Naive thymus-derived CD4-positive, alpha-beta T cell (primary cell): ENCODE data around the gene TULP1. TPM values are rescaled to one million over a fixed set of nuclear protein-coding genes. Genes with fewer than 3 reads are reported as not detected.

Experiments used
- ATAC-seq: fragments of 150-1000 bp; cut with Tn5 transposase; 2 replicates; pipeline ENCODE4 v1.10.0; 2021; ENCODE audit warnings: mild to moderate bottlenecking, moderate library complexity
- CTCF ChIA-PET: fragments of 350-600 bp; sonication (Branson Sonifier 250); formaldehyde crosslinking; loops from one replicate; lab custom pipeline; 2021; ENCODE audit warnings: antibody characterized with exemption; lab: Charles Lee
- POLR2A ChIA-PET: fragments of 350-600 bp; sonication (Branson Sonifier 250); formaldehyde crosslinking; loops from one replicate; lab custom pipeline; 2021; ENCODE audit warnings: antibody characterized with exemption, inconsistent platforms; lab: Charles Lee
- DNase-seq, 9 donors: peaks; one replicate each; pipeline versions ENCODE4 v3.0.0 to v3.0.0-alpha.2; 2020 to 2022; ENCODE audit warnings: mixed read lengths in 1 of 9
- H3K27ac ChIP-seq: one replicate; pipeline ENCODE4 v1.7.0; 2013; ENCODE audit warnings: mild to moderate bottlenecking, low read depth, low read length, moderate library complexity
- H3K27me3 ChIP-seq, 2 donors: one replicate each; pipeline ENCODE4 v1.7.0; 2013; ENCODE audit warnings: low read length in 2 of 2, mild to moderate bottlenecking in 2 of 2, moderate library complexity in 2 of 2; ENCODE audit not compliant: control insufficient read depth in 2 of 2, insufficient read depth in 2 of 2
- H3K36me3 ChIP-seq, 3 experiments: 1 replicate in 2 of 3; 2 replicates in 1 of 3; pipeline ENCODE4 v1.7.0; 2013; ENCODE audit warnings: low read length in 3 of 3, mild to moderate bottlenecking in 3 of 3, moderate library complexity in 1 of 3; ENCODE audit not compliant: insufficient read depth in 3 of 3, control insufficient read depth in 2 of 3
- H3K4me1 ChIP-seq, 2 donors: one replicate each; pipeline ENCODE4 v1.7.0; 2013; ENCODE audit warnings: low read length in 2 of 2, mild to moderate bottlenecking in 2 of 2, moderate library complexity in 1 of 2; ENCODE audit not compliant: control insufficient read depth in 2 of 2, insufficient read depth in 2 of 2
- H3K4me3 ChIP-seq: 2 replicates; pipeline ENCODE4 v1.7.0; 2013; ENCODE audit warnings: mild to moderate bottlenecking, low read length
- H3K9me3 ChIP-seq, 3 experiments: 1 replicate in 2 of 3; 2 replicates in 1 of 3; pipeline ENCODE4 v1.7.0; 2013; ENCODE audit warnings: low read length in 3 of 3; ENCODE audit not compliant: control insufficient read depth in 2 of 3
- H3K27ac Mint-ChIP-seq, 9 donors: one replicate each; pipeline ENCODE4 v1.8.0; 2020 to 2022; ENCODE audit warnings: mixed read lengths in 9 of 9, mild to moderate bottlenecking in 8 of 9, moderate library complexity in 5 of 9, inconsistent platforms in 2 of 9
- H3K27me3 Mint-ChIP-seq, 5 donors: one replicate each; pipeline ENCODE4 v1.8.0; 2021 to 2022; ENCODE audit warnings: mixed read lengths in 5 of 5, mild to moderate bottlenecking in 1 of 5
- H3K36me3 Mint-ChIP-seq, 5 donors: one replicate each; pipeline ENCODE4 v1.8.0; 2020 to 2022; ENCODE audit warnings: mixed read lengths in 5 of 5, mild to moderate bottlenecking in 3 of 5, inconsistent platforms in 1 of 5
- H3K4me1 Mint-ChIP-seq, 7 donors: one replicate each; pipeline ENCODE4 v1.8.0; 2020 to 2022; ENCODE audit warnings: mixed read lengths in 7 of 7, mild to moderate bottlenecking in 3 of 7, inconsistent platforms in 1 of 7
- H3K4me3 Mint-ChIP-seq, 10 donors: one replicate each; pipeline ENCODE4 v1.8.0; 2020 to 2022; ENCODE audit warnings: mild to moderate bottlenecking in 10 of 10, mixed read lengths in 10 of 10, moderate library complexity in 6 of 10, inconsistent platforms in 2 of 10
- H3K9me3 Mint-ChIP-seq, 11 donors: one replicate each; pipeline ENCODE4 v1.8.0; 2020 to 2022; ENCODE audit warnings: mixed read lengths in 11 of 11, mild to moderate bottlenecking in 4 of 11, inconsistent platforms in 1 of 11, moderate library complexity in 1 of 11
- intact Hi-C, 2 donors: fragments of 100-400 bp; cut with micrococcal nuclease; formaldehyde crosslinking; loops; one replicate each; pipeline ENCODE4 v1.15.1; 2023
- polyA plus RNA-seq, 2 donors: library from polyadenylated mRNA; unstranded; fragments of 300-500 nt; fragmentation: Illumina TruSeq; gene quantifications; one replicate each; pipeline ENCODE4 v1.2.3, GENCODE V29; 2021
- total RNA-seq, 6 experiments: library from RNA in 5 of 6; stranded (reverse) in 5 of 6; gene quantifications; 1 replicate in 5 of 6; 2 replicates in 1 of 6; pipeline ENCODE4 v1.2.3 and lab custom pipeline; 2021 to 2026

The TULP1 gene
- total and polyA plus RNA-seq, 7 experiments from 2014 or later = not detected

- H3K9me3 Mint-ChIP-seq = peaks cover 0 to 2% (median 0%) of the 10 kb centered on the region in 11 donors
- ATAC-seq (no peak), DNase-seq (peak in 1 of 9 donors; percentile 24)
- H3K4me3 ChIP-seq = peak overlapping the region; percentile 91
- H3K36me3 ChIP-seq = peaks cover 9 to 41% (median 19%) of the 10 kb centered on the region in 3 experiments
- intact Hi-C loops = loop anchor here (2.0 to 10.0 kb wide), 7 partner anchors 27 to 773 kb away; partner anchors contain the start of genes TEAD3 (in 2 of the 2), ARMC12 (in 1 of the 2), FKBP5 (in 1 of the 2) and ILRUN (in 1 of the 2)
- H3K4me1 Mint-ChIP-seq = peaks cover 25 to 55% (median 35%) of the 10 kb centered on the region in 7 donors
- peaks cover 11 to 27% of the 10 kb centered on the region in 2 donors for H3K4me1 ChIP-seq
- H3K27me3 Mint-ChIP-seq = no peaks in the 10 kb centered on the region
- H3K9me3 ChIP-seq = no peaks in the 10 kb centered on the region
- peak overlapping the region; percentile 85 to 99 (median 98) for H3K4me3 Mint-ChIP-seq
- H3K36me3 Mint-ChIP-seq = peaks cover 9 to 27% (median 15%) of the 10 kb centered on the region in 5 donors
- peak overlapping the region; percentile 83 for H3K27ac ChIP-seq
- ChIA-PET CTCF (interaction anchor here (2.7 to 5.6 kb wide), 2 partner anchors 19 to 172 kb away, joined by 23 to 81 read pairs; partner anchors contain the start of genes DEF6 and FANCE), POLR2A (interaction anchor here (0.6 to 3.5 kb wide), 10 partner anchors 11 to 248 kb away, joined by 3 to 31 read pairs (median 8); partner anchors contain the start of genes DEF6 and PPARD)
- H3K27ac Mint-ChIP-seq = peak overlapping the region; percentile 83 to 100 (median 99)
- no peaks in the 10 kb centered on the region for H3K27me3 ChIP-seq
These were observed 42.7 kb downstream of the TULP1 start for GRCh38 chr6:35469751-35470662.

DNA sequence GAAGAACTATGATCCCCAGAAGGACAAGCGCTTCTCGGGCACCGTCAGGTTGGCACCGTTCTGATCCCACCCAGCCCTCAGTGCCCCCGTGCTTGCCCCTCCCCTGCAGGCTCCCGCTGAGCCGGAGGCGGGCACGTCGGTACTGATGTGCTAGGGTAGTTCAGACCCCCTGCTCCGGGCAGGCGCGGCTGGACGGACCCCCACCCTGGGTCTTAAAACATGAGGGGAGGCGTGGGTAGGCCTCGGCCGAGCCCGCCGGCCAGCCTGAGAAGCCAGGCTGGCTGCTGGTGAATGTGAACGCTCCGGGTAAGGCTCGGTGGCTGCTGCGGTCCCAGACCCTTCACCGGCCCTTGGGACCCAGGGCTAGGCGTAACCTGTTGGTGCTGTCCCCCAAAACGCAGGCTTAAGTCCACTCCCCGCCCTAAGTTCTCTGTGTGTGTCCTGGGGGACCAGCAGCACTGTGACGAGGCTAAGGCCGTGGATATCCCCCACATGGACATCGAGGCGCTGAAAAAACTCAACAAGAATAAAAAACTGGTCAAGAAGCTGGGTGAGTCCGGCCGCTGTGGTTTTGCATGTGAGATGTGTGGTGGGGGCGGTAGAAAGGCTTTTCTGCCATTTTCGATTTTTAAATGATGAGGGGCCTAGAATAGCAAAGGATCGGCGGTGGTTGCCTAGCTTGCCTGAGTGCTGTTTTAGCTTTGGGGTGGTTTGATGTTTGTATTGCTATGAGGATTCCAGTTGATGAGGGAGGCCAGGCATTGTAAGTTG, 43.5 kb downstream of the TULP1 start:
- H3K4me1 Mint-ChIP-seq = peaks cover 25 to 52% (median 35%) of the 10 kb centered on the region in 7 donors
- ATAC-seq = no peak

GRCh38 chr6:35468181-35468979, 44.3 kb downstream of the TULP1 start, which contains the start of gene RPL10A:
Gene RPL10A (plus strand): TSS chr6:35468401. CDS start chr6:35468435, 34 bp downstream.
- intact Hi-C loops = loop anchor here (1.0 to 10.0 kb wide), 16 partner anchors 16 to 771 kb away; partner anchors contain the start of genes DEF6 (in 2 of the 2), FANCE (in 2 of the 2), PPARD (in 2 of the 2) and TEAD3 (in 2 of the 2)
- peaks cover 0 to 2% (median 0%) of the 10 kb centered on the region in 11 donors for H3K9me3 Mint-ChIP-seq
- H3K36me3 Mint-ChIP-seq = peaks cover 9 to 33% (median 15%) of the 10 kb centered on the region in 5 donors
- ChIA-PET POLR2A (interaction anchor here (0.6 to 3.5 kb wide), 31 partner anchors 10 to 1043 kb away, joined by 3 to 31 read pairs (median 4); partner anchors contain the start of genes DEF6, FANCE, PPARD and RPS10), CTCF (interaction anchor here (0.6 to 5.6 kb wide), 16 partner anchors 12 to 589 kb away, joined by 3 to 81 read pairs (median 5); partner anchors contain the start of genes ARMC12, DEF6, FANCE and PPARD)
- Histone ChIP-seq H3K27ac (peak within 1 kb of the TSS; percentile 83), H3K4me1 (peaks cover 11 to 27% of the 10 kb centered on the region in 2 donors), H3K4me3 (peak within 1 kb of the TSS; percentile 91), H3K9me3 (no peaks in the 10 kb centered on the region), H3K27me3 (no peaks in the 10 kb centered on the region), H3K36me3 (peaks cover 9 to 40% (median 19%) of the 10 kb centered on the region in 3 experiments)
- H3K27ac Mint-ChIP-seq = peak within 1 kb of the TSS; percentile 94 to 100 (median 99)
- peaks cover 25 to 49% (median 35%) of the 10 kb centered on the region in 7 donors for H3K4me1 Mint-ChIP-seq
- ATAC-seq = peak; percentile 96
- H3K4me3 Mint-ChIP-seq = peak within 1 kb of the TSS; percentile 85 to 99 (median 98)
- peak; percentile 87 to 97 (median 94) for DNase-seq
- H3K27me3 Mint-ChIP-seq = no peaks in the 10 kb centered on the region

More for the DNA sequence above, 43.5 kb downstream of the TULP1 start:
- intact Hi-C loops = loop anchor here (1.0 to 10.0 kb wide), 16 partner anchors 17 to 772 kb away; partner anchors contain the start of genes DEF6 (in 2 of the 2), FANCE (in 2 of the 2), PPARD (in 2 of the 2) and TEAD3 (in 2 of the 2)
- peak in 1 of 9 donors; percentile 25 for DNase-seq
- Mint-ChIP-seq H3K9me3 (peaks cover 0 to 2% (median 0%) of the 10 kb centered on the region in 11 donors), H3K4me3 (peak overlapping the region; percentile 85 to 99 (median 98)), H3K27ac (peak overlapping the region; percentile 94 to 100 (median 99)), H3K36me3 (peaks cover 9 to 30% (median 15%) of the 10 kb centered on the region in 5 donors), H3K27me3 (no peaks in the 10 kb centered on the region)
- Histone ChIP-seq H3K27me3 (no peaks in the 10 kb centered on the region), H3K4me3 (peak overlapping the region; percentile 91), H3K9me3 (no peaks in the 10 kb centered on the region), H3K36me3 (peaks cover 9 to 41% (median 19%) of the 10 kb centered on the region in 3 experiments), H3K27ac (peak overlapping the region; percentile 83), H3K4me1 (peaks cover 11 to 27% of the 10 kb centered on the region in 2 donors)
- POLR2A ChIA-PET = interaction anchor here (0.6 to 3.5 kb wide), 20 partner anchors 9 to 1043 kb away, joined by 3 to 31 read pairs (median 6); partner anchors contain the start of genes DEF6, FANCE, PPARD and RPS10
- CTCF ChIA-PET = interaction anchor here (1.2 to 5.6 kb wide), 9 partner anchors 19 to 268 kb away, joined by 3 to 81 read pairs (median 7); partner anchors contain the start of genes ARMC12, DEF6, FANCE and PPARD

- H3K4me3 ChIP-seq = no peak overlapping the region
- intact Hi-C loops = loop anchor here (5.0 to 10.0 kb wide), 4 partner anchors 89 to 768 kb away; partner anchors contain the start of genes FKBP5 (in 1 of the 2) and ILRUN (in 1 of the 2)
- Mint-ChIP-seq H3K4me1 (peaks cover 21 to 26% (median 24%) of the 10 kb centered on the region in 7 donors), H3K9me3 (peaks cover 0 to 2% (median 0%) of the 10 kb centered on the region in 11 donors), H3K36me3 (peaks cover 8 to 34% (median 13%) of the 10 kb centered on the region in 5 donors), H3K27me3 (no peaks in the 10 kb centered on the region), H3K27ac (peak overlapping the region in 3 of 9 donors; percentile 31 to 63 (median 41)), H3K4me3 (no peak overlapping the region)
- CTCF ChIA-PET = interaction anchor here (0.6 to 5.6 kb wide), 8 partner anchors 15 to 172 kb away, joined by 3 to 81 read pairs (median 4); partner anchors contain the start of genes DEF6, FANCE and PPARD
- H3K9me3 ChIP-seq = no peaks in the 10 kb centered on the region
- POLR2A ChIA-PET = interaction anchor here (0.6 to 3.3 kb wide), 5 partner anchors 14 to 196 kb away, joined by 3 to 16 read pairs (median 4); partner anchors contain the start of gene FANCE
- ATAC-seq (no peak), DNase-seq (no peak)
- peaks cover 0 to 21% (median 4%) of the 10 kb centered on the region in 3 experiments for H3K36me3 ChIP-seq
- no peaks in the 10 kb centered on the region for H3K27me3 ChIP-seq
- peaks cover 11 to 15% of the 10 kb centered on the region in 2 donors for H3K4me1 ChIP-seq
- no peak overlapping the region for H3K27ac ChIP-seq
These were observed 47.0 kb downstream of the TULP1 start for GRCh38 chr6:35465646-35466045.

DNA sequence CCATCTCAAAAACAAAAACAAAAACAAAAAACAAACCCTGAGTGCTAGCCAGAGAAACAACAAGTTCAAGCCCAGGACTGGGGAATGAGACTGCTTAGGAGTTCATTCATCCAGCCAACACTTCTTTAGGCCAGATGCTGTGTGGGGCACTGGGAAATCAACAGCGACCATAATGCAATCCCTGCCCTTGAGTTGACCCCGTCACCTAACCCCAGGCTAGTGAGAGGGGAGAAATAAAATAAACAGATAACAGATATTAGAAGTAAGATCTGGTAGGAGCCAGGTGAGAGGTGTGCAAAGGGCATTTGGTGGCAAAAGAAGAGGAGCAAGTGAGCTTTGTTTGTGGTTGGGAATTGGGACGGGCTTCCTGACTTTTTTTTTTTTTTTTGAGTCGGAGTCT, 49.4 kb downstream of the TULP1 start:
- H3K4me1 ChIP-seq = peaks cover 0 to 5% of the 10 kb centered on the region in 2 donors
- no peaks in the 10 kb centered on the region for H3K9me3 Mint-ChIP-seq
- no peaks in the 10 kb centered on the region for H3K27me3 ChIP-seq
- H3K36me3 ChIP-seq = peaks cover 0 to 22% (median 0%) of the 10 kb centered on the region in 3 experiments
- no peaks in the 10 kb centered on the region for H3K27me3 Mint-ChIP-seq
- H3K9me3 ChIP-seq = no peaks in the 10 kb centered on the region
- ChIA-PET CTCF (no interaction called here), POLR2A (interaction anchor here (0.8 to 1.6 kb wide), 3 partner anchors 10 to 120 kb away, joined by 3 to 5 read pairs (median 3); no protein-coding TSS in a partner anchor)
- ATAC-seq (no peak), DNase-seq (no peak)
- no peak overlapping the region for H3K27ac ChIP-seq
- peaks cover 0 to 28% (median 14%) of the 10 kb centered on the region in 5 donors for H3K36me3 Mint-ChIP-seq
- no peak overlapping the region for H3K4me3 Mint-ChIP-seq
- H3K4me3 ChIP-seq = no peak overlapping the region
- H3K4me1 Mint-ChIP-seq = peaks cover 6 to 12% (median 8%) of the 10 kb centered on the region in 7 donors
- peak overlapping the region in 1 of 9 donors; percentile 32 for H3K27ac Mint-ChIP-seq
- intact Hi-C loops = loop anchor here in 1 of 2 donors (10.0 kb wide), 1 partner anchor 92 kb away; no protein-coding TSS in a partner anchor
